ENCODE data around the gene PCDHGA4.

GRCh38 chr5:141384471-141385267 lies 29.8 kb downstream of the PCDHGA4 start:
- TF ChIP-seq OSR1 (CRISPR knock-in tag; IDR thresholded peaks at IDR 0.05) (no peak), ZNF8 (CRISPR knock-in tag; IDR thresholded peaks at IDR 0.05) (no peak), PATZ1 (CRISPR knock-in tag; IDR thresholded peaks at IDR 0.05; ENCODE audit: borderline replicate concordance) (no peak), ZC3H10 (CRISPR knock-in tag; IDR thresholded peaks at IDR 0.05) (no peak), BACH2 (CRISPR knock-in tag; IDR thresholded peaks at IDR 0.05; ENCODE audit: borderline replicate concordance) (no peak), CREB5 (CRISPR knock-in tag; IDR thresholded peaks at IDR 0.05; ENCODE audit: low read depth) (no peak), POU6F1 (CRISPR knock-in tag; IDR thresholded peaks at IDR 0.05; ENCODE audit: borderline replicate concordance, low read depth) (no peak), ZNF565 (CRISPR knock-in tag; conservative IDR thresholded peaks at IDR 0.05; ENCODE audit: low read depth) (no peak), ISL1 (CRISPR knock-in tag; IDR thresholded peaks at IDR 0.05) (no peak), ARNTL (CRISPR knock-in tag; IDR thresholded peaks at IDR 0.05; ENCODE audit: borderline replicate concordance, low read depth) (no peak), CSDC2 (CRISPR knock-in tag; IDR thresholded peaks at IDR 0.05) (no peak), ESRRG (CRISPR knock-in tag; IDR thresholded peaks at IDR 0.05) (no peak)

Data from SK-N-SH treated with all-trans-retinoic acid at 6 μM for 48 hours (cell line).